Nephron progenitor cell (in vitro differentiated cells): ENCODE measurements around the gene SLC36A4.

Experiments
- DNase-seq: peaks from one replicate; pipeline ENCODE4 v3.0.0; 2021
- H3K27ac Mint-ChIP-seq: 2 replicates; pipeline ENCODE4 v1.8.0; 2021; ENCODE audit warnings: mild to moderate bottlenecking, moderate library complexity, mixed read lengths
- H3K27me3 Mint-ChIP-seq: 2 replicates; pipeline ENCODE4 v1.8.0; 2021; ENCODE audit warnings: mild to moderate bottlenecking, low read depth, mixed read lengths; ENCODE audit not compliant: poor library complexity
- H3K36me3 Mint-ChIP-seq: 2 replicates; pipeline ENCODE4 v1.8.0; 2021; ENCODE audit warnings: low read depth, mixed read lengths
- H3K4me1 Mint-ChIP-seq: 2 replicates; pipeline ENCODE4 v1.8.0; 2021; ENCODE audit warnings: mixed read lengths
- H3K4me3 Mint-ChIP-seq: 2 replicates; pipeline ENCODE4 v1.8.0; 2021; ENCODE audit warnings: mild to moderate bottlenecking, moderate library complexity, mixed read lengths
- H3K9me3 Mint-ChIP-seq: 2 replicates; pipeline ENCODE4 v1.8.0; 2021; ENCODE audit warnings: mild to moderate bottlenecking, moderate library complexity, mixed read lengths
- CTCF ChIP-seq: fragments of 200-600 bp; sonication (generic); IDR thresholded peaks from 2 replicates; pipeline ENCODE4 v1.5.0; 2021; ENCODE audit warnings: antibody characterized with exemption

The SLC36A4 gene

GRCh38 chr11:93220078-93220477 is 22.3 kb upstream of the SLC36A4 start:
- H3K4me1 Mint-ChIP-seq: peaks cover 37% of the 10 kb centered on the region

GRCh38 chr11:93219440-93219839 is 21.6 kb upstream of the SLC36A4 start:
- H3K9me3 Mint-ChIP-seq: no peaks in the 10 kb centered on the region
- no peak overlapping the region for H3K4me3 Mint-ChIP-seq
- H3K36me3 Mint-ChIP-seq: no peaks in the 10 kb centered on the region
- peak; percentile 16 for DNase-seq
- peaks cover 9% of the 10 kb centered on the region for H3K27me3 Mint-ChIP-seq
- peak overlapping the region; percentile 43 for H3K27ac Mint-ChIP-seq
- H3K4me1 Mint-ChIP-seq: peaks cover 37% of the 10 kb centered on the region
- TF ChIP-seq CTCF: no peak

More at GRCh38 chr11:93220078-93220477, 22.3 kb upstream of the SLC36A4 start:
- no peak for TF ChIP-seq CTCF
- H3K9me3 Mint-ChIP-seq: no peaks in the 10 kb centered on the region
- H3K27me3 Mint-ChIP-seq: peaks cover 9% of the 10 kb centered on the region
- DNase-seq: no peak
- no peak overlapping the region for H3K4me3 Mint-ChIP-seq
- H3K36me3 Mint-ChIP-seq: no peaks in the 10 kb centered on the region
- H3K27ac Mint-ChIP-seq: no peak overlapping the region

- Mint-ChIP-seq H3K9me3 (no peaks in the 10 kb centered on the region), H3K36me3 (no peaks in the 10 kb centered on the region), H3K27ac (peak overlapping the region; percentile 20), H3K4me3 (no peak overlapping the region), H3K4me1 (peaks cover 37% of the 10 kb centered on the region), H3K27me3 (peaks cover 4% of the 10 kb centered on the region)
- no peak for TF ChIP-seq CTCF
- DNase-seq: no peak
Observed at GRCh38 chr11:93216511-93217101, 18.8 kb upstream of the SLC36A4 start.

GRCh38 chr11:93213622-93214021 is 15.8 kb upstream of the SLC36A4 start:
- TF ChIP-seq CTCF: no peak
- Mint-ChIP-seq H3K4me3 (no peak overlapping the region), H3K9me3 (no peaks in the 10 kb centered on the region), H3K27me3 (no peaks in the 10 kb centered on the region), H3K36me3 (peaks cover 4% of the 10 kb centered on the region), H3K27ac (no peak overlapping the region), H3K4me1 (peaks cover 23% of the 10 kb centered on the region)
- no peak for DNase-seq

- Mint-ChIP-seq H3K36me3 (peaks cover 8% of the 10 kb centered on the region), H3K9me3 (no peaks in the 10 kb centered on the region), H3K27ac (no peak overlapping the region), H3K4me1 (peaks cover 10% of the 10 kb centered on the region), H3K27me3 (peaks cover 2% of the 10 kb centered on the region), H3K4me3 (no peak overlapping the region)
- DNase-seq: no peak
- no peak for TF ChIP-seq CTCF
Observed at GRCh38 chr11:93212094-93212493, 14.3 kb upstream of the SLC36A4 start.

- H3K36me3 Mint-ChIP-seq: peaks cover 8% of the 10 kb centered on the region
- peaks cover 2% of the 10 kb centered on the region for H3K27me3 Mint-ChIP-seq
- H3K4me3 Mint-ChIP-seq: no peak overlapping the region
- no peak overlapping the region for H3K27ac Mint-ChIP-seq
- H3K4me1 Mint-ChIP-seq: no peaks in the 10 kb centered on the region
- TF ChIP-seq CTCF: no peak
- H3K9me3 Mint-ChIP-seq: no peaks in the 10 kb centered on the region
- no peak for DNase-seq
Observed at GRCh38 chr11:93209466-93209865, 11.7 kb upstream of the SLC36A4 start.
